Caco-2 (cell line): ENCODE results near the gene RNF14. TPM values are rescaled to one million over a fixed set of nuclear protein-coding genes. Genes with fewer than 3 reads are reported as not detected.

Experiments
- BruUV-seq: library from RNA; stranded (reverse); fragments of 400-500 nt; replicated peaks from 2 replicates; lab custom pipeline; 2021; lab: Mats Ljungman, UMichigan
- CTCF ChIA-PET: fragments of 300-600 bp; sonication (Branson Sonifier 250); formaldehyde crosslinking; loops from one replicate; lab custom pipeline; 2022; ENCODE audit warnings: antibody characterized with exemption; lab: Charles Lee
- POLR2A ChIA-PET: fragments of 300-600 bp; sonication (Branson Sonifier 250); formaldehyde crosslinking; loops from one replicate; lab custom pipeline; 2022; ENCODE audit warnings: antibody characterized with exemption; lab: Charles Lee
- DNase-seq, 2 experiments: peaks; one replicate each; pipeline versions ENCODE4 v3.0.0 to v3.0.0-alpha.2; 2020 to 2022
- H3K27me3 ChIP-seq: replicated peaks from 2 replicates; pipeline ENCODE4 v1.6.0; 2011; ENCODE audit warnings: low read length; ENCODE audit not compliant: control insufficient read depth, insufficient read depth
- H3K36me3 ChIP-seq: 2 replicates; pipeline ENCODE4 v1.5.1; 2011; ENCODE audit warnings: low read length; ENCODE audit not compliant: control insufficient read depth, insufficient read depth
- H3K4me1 ChIP-seq: fragments of 250-450 bp; sonication (Bioruptor Pico); 2 replicates; pipeline ENCODE4 v1.5.1; 2020; ENCODE audit warnings: mild to moderate bottlenecking
- H3K4me3 ChIP-seq: 2 replicates; pipeline ENCODE4 v1.5.1; 2011; ENCODE audit warnings: low read depth, mild to moderate bottlenecking, control low read depth, low read length
- H3K9me3 ChIP-seq: fragments of 250-450 bp; sonication (Bioruptor Pico); 2 replicates; pipeline ENCODE4 v1.5.1; 2020; ENCODE audit warnings: mild to moderate bottlenecking, moderate library complexity
- H3K27ac Mint-ChIP-seq: one replicate; pipeline ENCODE4 v1.8.0; 2022; ENCODE audit warnings: mixed read lengths; ENCODE audit not compliant: unreplicated experiment
- H3K27me3 Mint-ChIP-seq: one replicate; pipeline ENCODE4 v1.8.0; 2022; ENCODE audit warnings: mixed read lengths; ENCODE audit not compliant: insufficient read depth, unreplicated experiment
- H3K36me3 Mint-ChIP-seq: one replicate; pipeline ENCODE4 v1.8.0; 2022; ENCODE audit warnings: mild to moderate bottlenecking, mixed read lengths; ENCODE audit not compliant: insufficient read depth, unreplicated experiment
- H3K4me1 Mint-ChIP-seq: one replicate; pipeline ENCODE4 v1.8.0; 2022; ENCODE audit warnings: low read depth, mixed read lengths; ENCODE audit not compliant: unreplicated experiment
- H3K4me3 Mint-ChIP-seq: one replicate; pipeline ENCODE4 v1.8.0; 2022; ENCODE audit warnings: mild to moderate bottlenecking, moderate library complexity, mixed read lengths; ENCODE audit not compliant: unreplicated experiment
- H3K9me3 Mint-ChIP-seq: one replicate; pipeline ENCODE4 v1.8.0; 2022; ENCODE audit warnings: mixed read lengths; ENCODE audit not compliant: unreplicated experiment
- intact Hi-C: fragments of 100-400 bp; cut with micrococcal nuclease; formaldehyde crosslinking; loops from one replicate; pipeline ENCODE4 v1.10.0; 2022; ENCODE audit not compliant: unreplicated experiment
- total RNA-seq: library from RNA; stranded (reverse); gene quantifications from 2 replicates; pipeline ENCODE4 v1.2.3, GENCODE V29; 2022
- TF ChIP-seq, protein P1 (sequence below), 2 experiments: fragments of 200-600 bp in 1 of 2; IDR thresholded peaks; 1 replicate in 1 of 2; 2 replicates in 1 of 2; pipeline versions ENCODE4 v1.5.1 to v1.8.0; 2011 to 2022; ENCODE audit warnings: antibody characterized with exemption in 1 of 2, control low read depth in 1 of 2, inconsistent platforms in 1 of 2, low read depth in 1 of 2, low read length in 1 of 2, mild to moderate bottlenecking in 1 of 2, moderate library complexity in 1 of 2; ENCODE audit not compliant: insufficient read depth in 1 of 2, severe bottlenecking in 1 of 2, unreplicated experiment in 1 of 2

The RNF14 gene
- total RNA-seq, 1 experiment from 2014 or later: 38.7 TPM

DNA sequence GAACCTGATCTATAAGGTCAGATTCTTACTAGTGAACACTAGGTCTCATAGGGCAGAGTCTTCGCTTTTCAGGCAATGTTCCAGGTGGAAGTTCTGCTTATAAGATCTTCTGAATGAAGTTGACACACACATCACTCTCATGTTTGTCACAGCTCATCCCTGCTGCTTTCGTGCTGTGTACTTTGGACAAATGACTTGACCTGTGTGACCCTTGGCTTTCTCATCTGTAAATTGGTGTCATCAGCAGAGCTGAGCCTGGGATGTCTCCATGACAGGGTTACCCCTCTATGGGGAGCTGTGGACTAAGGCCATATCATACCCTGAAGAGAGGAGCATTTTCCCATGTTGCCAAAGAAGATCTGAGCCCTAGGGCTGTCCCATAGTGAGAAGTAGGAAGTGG lies 42.5 kb upstream of the RNF14 start:
- H3K4me3 ChIP-seq: no peak overlapping the region
- BruUV-seq: no TSS peak
- TF ChIP-seq, protein P1, sequence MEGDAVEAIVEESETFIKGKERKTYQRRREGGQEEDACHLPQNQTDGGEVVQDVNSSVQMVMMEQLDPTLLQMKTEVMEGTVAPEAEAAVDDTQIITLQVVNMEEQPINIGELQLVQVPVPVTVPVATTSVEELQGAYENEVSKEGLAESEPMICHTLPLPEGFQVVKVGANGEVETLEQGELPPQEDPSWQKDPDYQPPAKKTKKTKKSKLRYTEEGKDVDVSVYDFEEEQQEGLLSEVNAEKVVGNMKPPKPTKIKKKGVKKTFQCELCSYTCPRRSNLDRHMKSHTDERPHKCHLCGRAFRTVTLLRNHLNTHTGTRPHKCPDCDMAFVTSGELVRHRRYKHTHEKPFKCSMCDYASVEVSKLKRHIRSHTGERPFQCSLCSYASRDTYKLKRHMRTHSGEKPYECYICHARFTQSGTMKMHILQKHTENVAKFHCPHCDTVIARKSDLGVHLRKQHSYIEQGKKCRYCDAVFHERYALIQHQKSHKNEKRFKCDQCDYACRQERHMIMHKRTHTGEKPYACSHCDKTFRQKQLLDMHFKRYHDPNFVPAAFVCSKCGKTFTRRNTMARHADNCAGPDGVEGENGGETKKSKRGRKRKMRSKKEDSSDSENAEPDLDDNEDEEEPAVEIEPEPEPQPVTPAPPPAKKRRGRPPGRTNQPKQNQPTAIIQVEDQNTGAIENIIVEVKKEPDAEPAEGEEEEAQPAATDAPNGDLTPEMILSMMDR (IDR thresholded peaks at IDR 0.05; ENCODE audit: insufficient read depth in 1 of 2, low read depth in 1 of 2, low read length in 1 of 2, severe bottlenecking in 1 of 2, unreplicated experiment in 1 of 2): no peak
- H3K9me3 ChIP-seq: no peaks in the 10 kb centered on the region
- Mint-ChIP-seq H3K27ac (no peak overlapping the region), H3K27me3 (no peaks in the 10 kb centered on the region), H3K4me1 (peaks cover 7% of the 10 kb centered on the region), H3K4me3 (no peak overlapping the region), H3K36me3 (peaks cover 47% of the 10 kb centered on the region), H3K9me3 (no peaks in the 10 kb centered on the region)
- peaks cover 4% of the 10 kb centered on the region for H3K36me3 ChIP-seq
- CTCF ChIA-PET: no interaction called here
- no peaks in the 10 kb centered on the region for H3K27me3 ChIP-seq
- H3K4me1 ChIP-seq: peaks cover 5% of the 10 kb centered on the region; the same call in 1 of the 2 replicates
- POLR2A ChIA-PET: no interaction called here
- DNase-seq: no peak
- intact Hi-C loops: no loop called here

DNA sequence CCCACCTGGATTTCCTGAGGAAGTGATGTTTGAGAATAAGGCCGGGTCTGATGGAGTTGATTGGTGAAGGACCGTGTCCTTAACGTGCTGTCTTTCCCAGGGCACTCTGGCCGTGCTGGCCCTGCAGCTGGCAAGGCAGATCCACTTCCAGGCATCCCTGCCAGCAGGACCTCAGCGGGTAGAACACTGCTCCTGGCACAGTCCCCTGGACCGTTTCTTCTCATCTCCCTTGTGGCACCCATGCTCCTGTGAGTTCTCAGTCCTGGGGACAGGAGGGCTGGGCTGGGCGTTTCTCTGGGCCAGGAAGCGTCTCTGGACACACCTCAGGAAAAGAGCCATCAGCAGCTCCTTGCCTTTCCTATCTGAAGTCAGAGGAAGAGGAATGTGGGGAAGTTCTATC lies 40.9 kb upstream of the RNF14 start:
- ChIA-PET POLR2A (no interaction called here), CTCF (no interaction called here)
- Histone ChIP-seq H3K27me3 (no peaks in the 10 kb centered on the region), H3K4me3 (no peak overlapping the region), H3K36me3 (peaks cover 4% of the 10 kb centered on the region), H3K4me1 (0 out of 2 replicates have a peak, but pooled peaks cover 3% of the 10 kb centered on the region), H3K9me3 (no peaks in the 10 kb centered on the region)
- H3K36me3 Mint-ChIP-seq: peaks cover 63% of the 10 kb centered on the region
- H3K27ac Mint-ChIP-seq: no peak overlapping the region
- TF ChIP-seq, protein P1 (IDR thresholded peaks at IDR 0.05; ENCODE audit: insufficient read depth in 1 of 2, low read depth in 1 of 2, low read length in 1 of 2, severe bottlenecking in 1 of 2, unreplicated experiment in 1 of 2): no peak
- H3K4me1 Mint-ChIP-seq: peaks cover 7% of the 10 kb centered on the region
- intact Hi-C loops: no loop called here
- no peaks in the 10 kb centered on the region for H3K9me3 Mint-ChIP-seq
- H3K4me3 Mint-ChIP-seq: no peak overlapping the region
- DNase-seq: no peak
- no peaks in the 10 kb centered on the region for H3K27me3 Mint-ChIP-seq
- no TSS peak for BruUV-seq

DNA sequence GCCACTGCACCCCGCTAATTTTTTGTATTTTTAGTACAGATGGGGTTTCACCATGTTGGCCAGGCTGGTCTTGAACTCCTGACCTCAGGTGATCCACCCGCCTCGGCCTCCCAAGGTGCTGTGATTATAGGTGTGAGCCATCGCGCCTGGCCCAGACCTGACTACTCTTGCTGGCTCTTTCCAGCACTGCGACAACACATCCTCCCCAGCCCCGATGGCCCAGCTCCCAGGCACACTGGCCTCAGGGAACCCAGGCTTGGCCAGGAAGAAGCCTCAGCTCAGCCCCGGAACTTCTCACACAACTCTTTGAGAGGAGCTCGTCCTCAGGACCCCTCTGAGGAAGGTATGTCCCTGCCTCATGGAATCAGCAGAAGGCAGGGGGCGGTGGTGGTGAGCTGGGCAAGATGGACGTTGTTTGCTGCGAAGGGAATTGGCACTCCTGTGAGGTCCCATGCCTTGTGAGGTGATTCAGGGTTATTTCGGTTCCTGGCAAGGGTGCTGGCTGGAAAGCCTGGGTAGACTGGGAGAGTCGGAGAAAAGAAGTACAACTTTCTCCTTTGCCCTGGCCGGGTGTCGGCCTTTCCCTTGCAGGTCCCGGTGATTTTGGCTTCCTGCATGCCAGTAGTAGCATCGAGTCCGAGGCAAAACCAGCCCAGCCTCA lies 39.4 kb upstream of the RNF14 start:
- peaks cover 62% of the 10 kb centered on the region for H3K36me3 Mint-ChIP-seq
- intact Hi-C loops: no loop called here
- CTCF ChIA-PET: interaction anchor here (0.5 to 0.6 kb wide), 2 partner anchors 29 to 256 kb away, joined by 3 to 4 read pairs; no protein-coding TSS in a partner anchor
- no peaks in the 10 kb centered on the region for H3K9me3 Mint-ChIP-seq
- Histone ChIP-seq H3K4me1 (no peaks in the 10 kb centered on the region), H3K27me3 (no peaks in the 10 kb centered on the region), H3K9me3 (no peaks in the 10 kb centered on the region), H3K36me3 (peaks cover 4% of the 10 kb centered on the region), H3K4me3 (no peak overlapping the region)
- no peaks in the 10 kb centered on the region for H3K27me3 Mint-ChIP-seq
- POLR2A ChIA-PET: no interaction called here
- DNase-seq: no peak
- TF ChIP-seq, protein P1 (IDR thresholded peaks at IDR 0.05; ENCODE audit: insufficient read depth in 1 of 2, low read depth in 1 of 2, low read length in 1 of 2, severe bottlenecking in 1 of 2, unreplicated experiment in 1 of 2): no peak
- H3K4me3 Mint-ChIP-seq: no peak overlapping the region
- H3K4me1 Mint-ChIP-seq: no peaks in the 10 kb centered on the region
- BruUV-seq: no TSS peak
- H3K27ac Mint-ChIP-seq: no peak overlapping the region
